ENCODE results near the gene ECE1. TPM values are rescaled to one million over a fixed set of nuclear protein-coding genes. Genes with fewer than 3 reads are reported as not detected.
"Not testable (repeated sequence)": the region's sequence is repeated elsewhere in the genome, so short reads cannot be mapped to it uniquely, and the experiment has no call there.

The ECE1 gene
- total RNA-seq, 1 donor from 2014 or later: 37.2 TPM

GRCh38 chr1:21220815-21221214 lies 69.4 kb downstream of the ECE1 start:
- Mint-ChIP-seq H3K27ac (no peak overlapping the region), H3K9me3 (no peaks in the 10 kb centered on the region), H3K36me3 (peaks cover 6% of the 10 kb centered on the region), H3K4me3 (no peak overlapping the region), H3K27me3 (no peaks in the 10 kb centered on the region), H3K4me1 (ENCODE audit: unreplicated experiment) (no peaks in the 10 kb centered on the region)
- no peak for DNase-seq (ENCODE audit: extremely low spot score, unreplicated experiment)
- no peak for TF ChIP-seq CTCF (conservative IDR thresholded peaks at IDR 0.05)

GRCh38 chr1:21219674-21220073 lies 70.6 kb downstream of the ECE1 start:
- Mint-ChIP-seq H3K9me3 (no peaks in the 10 kb centered on the region), H3K4me3 (no peak overlapping the region)
- TF ChIP-seq CTCF (conservative IDR thresholded peaks at IDR 0.05): no peak

GRCh38 chr1:21217812-21218596 lies 72.3 kb downstream of the ECE1 start:
- peaks cover 6% of the 10 kb centered on the region for H3K36me3 Mint-ChIP-seq
- H3K4me3 Mint-ChIP-seq: no peak overlapping the region
- TF ChIP-seq CTCF (conservative IDR thresholded peaks at IDR 0.05): peak; percentile 61
- DNase-seq (ENCODE audit: extremely low spot score, unreplicated experiment): peak; percentile 72
- H3K27me3 Mint-ChIP-seq: no peaks in the 10 kb centered on the region
- H3K9me3 Mint-ChIP-seq: no peaks in the 10 kb centered on the region
- no peaks in the 10 kb centered on the region for H3K4me1 Mint-ChIP-seq (ENCODE audit: unreplicated experiment)
- H3K27ac Mint-ChIP-seq: no peak overlapping the region

More at GRCh38 chr1:21219674-21220073, 70.6 kb downstream of the ECE1 start:
- H3K4me1 Mint-ChIP-seq (ENCODE audit: unreplicated experiment): no peaks in the 10 kb centered on the region
- H3K36me3 Mint-ChIP-seq: peaks cover 6% of the 10 kb centered on the region
- H3K27ac Mint-ChIP-seq: no peak overlapping the region
- no peaks in the 10 kb centered on the region for H3K27me3 Mint-ChIP-seq
- no peak for DNase-seq (ENCODE audit: extremely low spot score, unreplicated experiment)

DNA sequence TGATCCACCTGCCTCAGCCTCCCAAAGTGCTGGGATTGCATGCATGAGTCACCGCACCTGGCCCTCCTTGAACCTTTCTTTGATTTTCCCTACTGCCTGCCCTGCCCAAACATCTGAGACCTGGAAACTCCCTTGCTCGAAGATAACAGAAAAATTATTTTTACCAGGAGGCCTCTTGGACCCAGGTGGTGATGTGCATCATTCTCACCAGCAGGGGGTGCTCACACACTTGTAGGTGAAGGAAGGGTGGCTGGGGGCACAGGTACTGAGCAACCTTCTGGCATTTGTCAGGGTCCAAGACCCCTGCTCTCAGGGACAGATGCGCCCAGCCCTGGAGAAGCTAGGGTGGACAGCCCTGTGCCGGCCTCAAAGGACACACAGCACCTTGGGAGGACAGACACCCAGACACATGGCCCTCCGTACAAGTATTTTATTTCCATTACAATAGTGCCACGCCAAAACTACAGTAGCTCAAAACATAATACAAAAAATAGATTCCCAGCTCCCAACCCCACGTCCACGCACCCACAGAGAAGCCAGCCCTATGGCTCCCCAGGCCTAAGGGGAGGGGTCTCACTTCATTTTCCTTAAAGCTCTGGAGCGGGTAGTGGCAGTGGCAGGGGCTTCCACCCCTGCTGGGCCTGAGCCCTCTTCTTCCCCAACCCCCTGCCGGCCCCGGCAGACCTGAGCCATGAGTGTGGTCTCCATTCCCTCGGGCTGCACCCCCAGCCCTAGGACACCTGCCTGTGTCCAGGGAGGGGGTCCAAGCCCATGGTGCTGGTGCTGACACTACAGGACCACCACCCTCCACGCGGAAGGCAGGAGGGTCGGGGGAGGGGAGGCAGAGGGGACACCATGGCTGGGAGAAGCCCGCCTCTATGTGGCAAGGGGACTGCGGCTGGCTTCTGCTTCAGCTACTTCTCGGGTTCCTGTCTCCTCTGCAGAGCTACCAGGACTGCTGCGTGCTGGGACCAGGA lies 73.1 kb downstream of the ECE1 start:
- no peak for DNase-seq (ENCODE audit: extremely low spot score, unreplicated experiment)
- no peaks in the 10 kb centered on the region for H3K9me3 Mint-ChIP-seq
- H3K27me3 Mint-ChIP-seq: no peaks in the 10 kb centered on the region
- no peak overlapping the region for H3K27ac Mint-ChIP-seq
- H3K4me3 Mint-ChIP-seq: no peak overlapping the region
- peaks cover 4% of the 10 kb centered on the region for H3K36me3 Mint-ChIP-seq
- peak; percentile 83 for TF ChIP-seq CTCF (conservative IDR thresholded peaks at IDR 0.05)
- no peaks in the 10 kb centered on the region for H3K4me1 Mint-ChIP-seq (ENCODE audit: unreplicated experiment)

- no peaks in the 10 kb centered on the region for H3K27me3 Mint-ChIP-seq
- no peak overlapping the region for H3K4me3 Mint-ChIP-seq
- no peak overlapping the region for H3K27ac Mint-ChIP-seq
- H3K4me1 Mint-ChIP-seq (ENCODE audit: unreplicated experiment): no peaks in the 10 kb centered on the region
- no peaks in the 10 kb centered on the region for H3K9me3 Mint-ChIP-seq
- no peak for DNase-seq (ENCODE audit: extremely low spot score, unreplicated experiment)
- TF ChIP-seq CTCF (conservative IDR thresholded peaks at IDR 0.05): no peak
- H3K36me3 Mint-ChIP-seq: no peaks in the 10 kb centered on the region
These were observed 78.1 kb downstream of the ECE1 start for GRCh38 chr1:21212126-21212525.

- H3K27me3 Mint-ChIP-seq; H3K27ac Mint-ChIP-seq; H3K4me1 Mint-ChIP-seq (ENCODE audit: unreplicated experiment); H3K4me3 Mint-ChIP-seq; H3K9me3 Mint-ChIP-seq; H3K36me3 Mint-ChIP-seq; DNase-seq (ENCODE audit: extremely low spot score, unreplicated experiment): not testable (repeated sequence)
These were observed 82.0 kb downstream of the ECE1 start for GRCh38 chr1:21208137-21208700.

Measured in type B pancreatic cell (in vitro differentiated cells).